8988T (cell line): Measurements from ENCODE around the gene AMOTL2.

Source experiments
- DNase-seq: peaks from one replicate; pipeline ENCODE4 v3.0.0; 2011

AMOTL2 gene

DNA sequence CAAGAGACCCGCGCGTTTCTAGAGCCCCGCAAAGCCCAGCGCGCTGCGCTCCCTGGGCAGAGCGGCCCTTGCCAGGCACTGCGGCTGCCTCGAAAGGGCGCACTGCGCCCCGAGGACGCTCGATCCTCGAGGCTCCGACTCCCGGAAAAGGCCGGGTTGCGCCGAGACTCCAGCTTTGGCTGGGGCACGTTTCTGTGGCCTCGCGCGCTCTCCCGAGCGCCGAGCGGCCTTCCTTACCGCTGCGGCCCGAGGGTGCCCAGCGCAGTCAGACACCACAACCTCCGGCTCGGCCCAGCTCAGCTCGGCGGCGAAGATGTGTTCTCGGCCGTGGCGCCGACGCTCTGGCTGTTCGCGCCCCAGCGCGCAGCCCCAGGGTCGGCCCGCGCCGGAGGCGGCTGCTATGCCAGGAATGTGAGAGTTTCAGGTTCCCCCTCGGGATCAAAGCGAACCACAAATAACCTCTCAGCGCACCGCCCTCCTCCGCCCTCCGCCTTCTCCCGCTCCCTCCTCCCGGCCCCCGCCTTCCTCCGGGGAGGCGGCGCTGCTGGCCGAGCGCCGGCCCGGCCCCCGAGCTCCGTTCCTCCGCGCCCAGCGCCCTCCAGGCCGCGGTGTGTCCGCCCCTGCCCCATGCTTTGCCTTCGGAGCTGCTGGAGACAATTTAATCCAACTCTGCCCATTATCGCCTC is at the start of gene AMOTL2:
TSS of gene AMOTL2 (minus strand) at position 343 of the 686 bp plus-strand sequence. CDS start 3,014 bp downstream, outside the sequence.
- peak; percentile 96 for DNase-seq

GRCh38 chr3:134423153-134423552 is 48.9 kb upstream of the AMOTL2 start:
- no peak for DNase-seq

GRCh38 chr3:134419960-134420321 is 45.7 kb upstream of the AMOTL2 start:
- no peak for DNase-seq

DNA sequence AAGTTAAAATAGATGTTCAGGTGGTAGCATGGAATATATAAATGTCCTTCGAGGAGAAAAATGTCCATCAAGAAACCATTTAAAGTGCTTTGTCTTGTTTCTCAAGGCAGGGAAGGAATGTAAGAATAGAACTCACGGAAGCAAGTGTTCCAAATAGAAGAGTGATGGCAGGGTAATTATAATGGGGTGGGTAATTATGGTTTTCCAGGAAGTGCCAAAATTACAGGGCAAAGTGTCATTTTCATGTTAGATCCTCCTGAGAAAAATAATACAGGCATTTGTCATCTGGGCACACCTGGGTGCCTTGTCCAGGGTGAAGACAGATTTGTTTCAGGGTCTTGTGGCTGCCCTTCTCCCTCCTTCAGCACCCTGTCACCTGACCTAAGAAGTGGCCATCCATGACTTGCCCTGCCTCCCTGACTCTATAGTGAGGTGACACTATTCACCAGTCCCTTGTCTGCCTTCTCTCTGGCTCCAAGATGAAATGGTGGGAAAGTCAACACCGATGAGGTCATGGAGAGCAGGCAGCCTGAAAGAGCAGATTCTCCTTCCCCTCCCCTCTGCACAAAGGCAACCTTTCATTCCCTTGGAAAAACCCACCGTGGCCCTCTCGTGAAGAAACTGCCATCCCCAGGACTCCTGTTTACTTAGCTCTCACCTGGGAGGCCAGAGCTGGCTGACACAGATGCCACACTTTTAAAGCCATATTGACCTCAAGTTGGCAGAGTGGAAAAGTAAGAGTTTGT is 45.1 kb upstream of the AMOTL2 start:
- DNase-seq = no peak

DNA sequence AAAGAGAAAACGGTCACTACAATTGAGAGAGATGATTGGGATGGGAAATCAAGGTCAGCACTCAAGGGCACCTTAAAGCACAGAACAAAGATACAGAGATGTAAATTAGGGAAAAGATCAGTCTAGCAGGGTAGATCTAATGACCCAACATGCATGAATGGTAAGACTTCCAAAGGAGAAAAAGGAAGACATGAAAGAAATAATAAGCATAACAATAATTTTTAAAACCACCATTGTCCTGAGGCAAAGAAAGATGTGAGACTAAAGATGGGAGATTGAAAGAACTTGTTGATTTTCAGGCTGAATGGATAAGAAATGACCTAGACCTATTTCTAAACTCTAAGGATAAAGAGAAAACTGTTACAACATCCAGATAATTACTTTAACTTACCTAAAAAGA is 34.8 kb upstream of the AMOTL2 start:
- no peak for DNase-seq

GRCh38 chr3:134407239-134407625 is 33.0 kb upstream of the AMOTL2 start:
- no peak for DNase-seq

DNA sequence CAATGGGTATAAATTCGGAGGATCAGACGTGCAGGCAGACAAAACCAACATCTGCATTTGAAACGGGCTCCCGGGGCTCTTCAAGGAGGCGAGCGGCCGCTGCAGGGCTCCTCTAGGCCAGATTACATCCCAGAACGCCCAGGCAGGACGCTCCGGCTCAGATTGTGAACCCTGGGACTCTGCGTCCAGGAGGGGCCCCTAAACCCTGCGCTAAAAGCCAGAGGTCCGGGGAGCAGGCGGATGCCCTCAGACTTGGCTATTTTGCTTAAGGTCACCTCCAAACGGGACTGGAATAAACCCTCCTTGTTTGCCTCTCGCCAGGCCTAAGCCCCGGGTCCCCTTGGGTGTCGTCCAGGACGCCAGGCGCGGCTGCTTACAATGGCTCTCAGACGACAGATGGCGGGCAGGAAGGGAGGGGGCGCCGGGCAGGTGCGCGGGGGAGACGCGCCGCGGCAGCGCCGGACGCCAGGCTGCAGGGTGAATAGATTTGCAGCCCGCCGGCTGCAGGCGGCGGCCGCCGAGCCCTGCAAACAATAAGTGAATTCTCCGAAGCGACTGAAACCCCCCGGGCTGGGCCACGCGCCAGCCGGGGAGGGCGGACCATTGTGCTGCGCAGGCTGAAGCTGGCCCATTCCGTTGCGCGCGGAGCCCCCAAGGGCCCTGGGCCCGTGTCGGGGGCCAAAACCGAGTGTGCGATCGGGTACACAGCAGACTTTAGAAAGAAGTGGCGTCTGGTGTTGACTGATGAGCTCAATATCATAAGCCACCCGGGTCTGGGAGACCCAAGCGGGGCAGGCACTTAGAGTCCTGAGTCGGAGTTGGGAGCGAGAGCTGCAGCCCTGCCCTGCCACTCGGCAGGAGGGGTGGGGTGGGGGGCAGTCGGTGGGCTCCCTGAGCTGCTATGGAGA is 32.3 kb upstream of the AMOTL2 start:
- no peak for DNase-seq

DNA sequence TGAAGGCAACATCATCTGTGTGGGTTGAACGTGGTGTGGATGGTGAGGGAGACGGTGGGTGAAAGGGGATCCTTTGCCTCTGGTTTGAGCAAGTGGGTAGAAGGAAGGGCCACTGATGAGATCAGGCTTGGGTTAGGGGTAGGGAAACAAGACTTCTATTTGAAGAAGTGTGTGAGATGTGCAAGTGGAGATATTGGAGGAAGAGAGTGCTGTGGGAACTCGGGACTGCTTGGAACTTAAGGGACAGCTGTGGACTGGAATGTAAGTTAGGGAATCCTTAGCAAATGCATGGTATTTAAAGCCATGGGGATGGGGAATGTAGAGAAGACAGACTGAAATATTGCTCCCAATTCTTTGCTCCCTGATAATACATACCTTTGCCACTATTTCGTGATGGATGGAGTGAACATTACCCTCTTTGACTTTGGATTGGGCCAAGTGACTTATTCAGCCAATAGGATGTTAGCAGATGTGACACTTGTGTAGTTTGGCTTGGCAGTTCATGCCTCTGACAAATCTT is 30.2 kb upstream of the AMOTL2 start:
- no peak for DNase-seq

DNA sequence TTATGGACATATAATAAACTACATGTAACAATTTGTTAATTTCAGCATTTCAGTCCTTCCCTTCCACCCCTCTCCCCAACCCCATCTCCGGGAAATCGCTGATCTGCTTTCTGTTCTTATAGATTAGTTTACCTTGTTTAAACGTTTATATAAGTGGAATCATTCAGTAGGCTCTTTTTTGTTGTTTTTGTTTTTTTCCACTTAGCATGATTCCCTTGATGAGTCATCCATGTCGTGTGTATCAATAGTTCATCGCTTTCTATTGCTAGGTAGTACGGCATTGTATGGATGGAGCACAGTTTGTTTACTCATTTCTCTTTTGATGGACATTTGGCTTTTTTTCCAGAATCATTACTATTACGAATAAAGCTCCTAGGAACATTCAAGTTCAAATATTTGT is 23.5 kb upstream of the AMOTL2 start:
- no peak for DNase-seq

GRCh38 chr3:134395103-134395502 is 20.9 kb upstream of the AMOTL2 start:
- no peak for DNase-seq

DNA sequence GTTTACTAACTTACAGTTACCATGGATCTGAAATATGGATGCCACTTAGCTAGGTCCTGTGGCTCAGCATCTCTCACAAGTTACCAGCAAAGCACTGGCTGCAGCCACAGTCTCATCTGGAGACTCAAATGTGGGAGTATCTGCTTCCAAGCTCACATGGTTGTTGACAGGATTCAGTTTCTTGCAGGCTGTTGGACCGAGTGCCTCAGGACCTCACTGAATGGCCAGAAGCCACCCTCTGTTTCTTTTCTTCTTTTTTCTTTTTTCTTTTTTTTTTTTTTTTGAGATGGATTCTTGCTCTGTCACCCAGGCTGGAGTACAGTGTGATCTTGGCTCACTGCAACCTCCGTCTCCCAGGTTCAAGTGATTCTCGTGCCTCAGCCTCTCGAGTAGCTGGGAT is 20.1 kb upstream of the AMOTL2 start:
- no peak for DNase-seq

GRCh38 chr3:134393074-134393473 is 18.8 kb upstream of the AMOTL2 start:
- DNase-seq = no peak

GRCh38 chr3:134392336-134392983 is 18.2 kb upstream of the AMOTL2 start:
- DNase-seq = no peak

- no peak for DNase-seq
Observed at GRCh38 chr3:134389865-134390264, 15.6 kb upstream of the AMOTL2 start.

- DNase-seq = no peak
Observed at GRCh38 chr3:134388788-134389485, 14.7 kb upstream of the AMOTL2 start.

DNA sequence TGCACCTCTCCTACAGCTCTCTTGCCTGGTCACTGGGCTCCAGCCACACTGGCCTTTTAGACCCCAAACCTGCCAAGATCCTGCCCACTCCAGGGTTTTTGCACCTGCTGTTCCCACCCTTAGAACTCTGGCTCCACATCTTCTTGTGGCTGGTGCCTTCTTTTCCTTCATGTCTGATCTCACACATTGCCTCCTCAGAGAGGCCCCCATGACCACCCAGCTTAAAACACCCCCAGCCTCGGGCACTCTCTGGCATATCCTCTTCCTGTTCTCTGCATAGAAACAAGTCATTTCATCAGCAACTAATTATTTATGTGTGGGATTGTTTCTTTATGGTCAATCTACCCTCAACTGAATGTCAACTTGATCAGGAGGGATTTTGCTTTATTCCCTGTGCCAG is 14.0 kb upstream of the AMOTL2 start:
- DNase-seq = no peak

DNA sequence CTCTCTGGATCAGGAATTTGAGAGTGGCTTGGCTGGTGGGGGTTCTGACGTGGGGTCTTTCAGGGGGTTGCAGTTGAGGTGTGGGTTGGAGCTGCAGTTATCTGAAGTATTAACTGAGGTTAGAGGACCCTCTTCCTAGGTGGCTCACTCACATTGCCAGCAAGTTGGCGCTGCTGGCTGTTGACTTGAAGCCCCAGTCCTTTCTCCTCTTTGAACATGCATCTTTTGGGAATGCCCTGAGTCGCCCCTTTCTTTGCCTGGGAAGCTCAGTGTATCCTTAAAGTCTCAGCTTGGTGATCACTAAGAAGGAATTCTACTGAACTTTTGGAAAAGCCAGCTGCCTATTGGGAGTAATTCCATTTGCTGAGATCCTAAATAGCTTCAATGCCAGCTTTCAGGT is 13.0 kb upstream of the AMOTL2 start:
- no peak for DNase-seq

DNA sequence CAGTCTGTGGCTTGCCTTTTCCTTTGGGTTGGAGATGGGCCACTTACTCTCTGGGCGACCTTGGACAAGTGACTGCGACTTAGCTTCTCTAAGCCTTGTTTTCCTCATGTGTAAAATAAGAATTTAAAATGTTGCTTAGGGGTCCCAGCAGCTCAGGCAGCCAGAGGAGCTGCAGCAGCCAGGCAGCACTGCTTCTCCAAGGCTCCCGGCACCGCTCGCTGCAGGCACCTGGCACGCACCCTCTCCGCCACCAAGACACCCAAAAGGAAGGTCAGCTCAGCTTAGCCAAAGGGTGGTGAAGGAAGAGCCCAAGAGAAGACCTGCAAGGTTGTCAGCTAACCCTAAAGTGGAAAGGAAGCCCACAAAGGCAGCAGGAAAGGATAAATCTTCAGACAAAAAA is 10.7 kb upstream of the AMOTL2 start:
- DNase-seq = no peak

DNA sequence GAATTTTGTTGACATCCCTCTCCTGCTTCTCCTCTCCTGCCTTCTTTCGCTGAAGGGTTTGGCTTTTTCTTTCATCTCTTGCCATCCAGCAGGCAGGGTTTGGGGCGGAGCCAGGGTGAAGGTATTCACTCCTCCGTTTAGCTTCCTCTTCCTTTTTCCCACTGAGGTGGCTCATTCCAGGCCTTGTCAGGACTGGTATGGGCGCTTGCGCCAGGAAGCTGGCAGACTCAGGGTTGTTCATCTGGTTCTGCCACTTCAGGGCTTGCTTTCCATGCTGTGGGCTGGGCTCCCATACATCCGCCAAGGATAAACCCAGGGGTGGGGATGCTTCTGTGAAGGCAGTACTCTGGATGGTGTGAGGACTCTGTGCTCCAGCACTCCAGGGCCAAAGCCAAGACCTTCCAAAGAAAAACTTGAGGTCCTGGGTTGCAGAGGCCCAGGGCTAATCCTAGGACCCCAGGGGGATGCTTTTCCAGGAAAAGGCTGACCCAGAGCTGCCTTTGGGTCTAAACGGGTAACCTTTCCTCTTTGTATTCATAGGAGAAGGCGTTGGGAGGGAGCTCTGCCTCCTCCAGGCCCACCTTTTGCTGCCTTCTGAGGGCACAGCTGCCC is 7.7 kb upstream of the AMOTL2 start:
- no peak for DNase-seq

DNA sequence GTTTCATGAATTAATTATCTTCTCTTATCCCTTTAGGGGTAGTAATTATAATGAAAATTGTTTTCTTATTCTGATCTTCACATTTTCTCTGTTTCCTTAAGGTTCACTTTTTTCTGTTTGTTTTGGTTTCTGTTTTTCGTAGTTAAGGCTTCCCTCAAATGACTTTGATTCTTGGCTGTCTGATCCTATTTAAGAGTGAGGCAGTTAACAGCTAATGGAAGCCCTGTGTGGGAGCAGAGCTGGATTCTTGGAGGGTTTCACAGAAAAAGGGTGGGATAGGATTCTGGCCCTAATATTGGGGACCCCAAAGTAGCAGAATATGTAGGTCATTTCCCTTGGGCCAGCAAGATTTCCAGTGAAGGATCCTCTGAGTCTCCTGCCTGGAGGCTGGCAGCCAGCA is 6.8 kb upstream of the AMOTL2 start:
- no peak for DNase-seq

DNA sequence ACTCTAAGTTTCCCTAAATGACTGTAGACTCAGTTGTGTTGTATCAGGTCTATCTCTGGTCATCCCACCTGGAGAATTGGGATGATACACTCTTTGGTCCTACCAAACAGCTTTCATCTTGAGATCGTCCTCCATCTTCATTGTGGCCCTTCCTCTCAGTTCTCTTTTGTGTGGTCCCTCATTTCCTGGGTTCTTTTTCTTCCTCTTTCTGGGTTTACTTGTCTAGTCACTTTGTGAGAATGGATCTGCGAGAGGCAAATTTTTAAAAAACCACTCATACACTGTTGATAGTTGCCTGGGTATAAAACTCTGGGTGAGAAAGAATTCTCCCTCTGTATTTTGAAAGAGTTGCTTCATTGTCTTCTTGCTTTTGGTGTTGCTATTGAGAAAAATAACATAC is 6.0 kb upstream of the AMOTL2 start:
- no peak for DNase-seq

DNA sequence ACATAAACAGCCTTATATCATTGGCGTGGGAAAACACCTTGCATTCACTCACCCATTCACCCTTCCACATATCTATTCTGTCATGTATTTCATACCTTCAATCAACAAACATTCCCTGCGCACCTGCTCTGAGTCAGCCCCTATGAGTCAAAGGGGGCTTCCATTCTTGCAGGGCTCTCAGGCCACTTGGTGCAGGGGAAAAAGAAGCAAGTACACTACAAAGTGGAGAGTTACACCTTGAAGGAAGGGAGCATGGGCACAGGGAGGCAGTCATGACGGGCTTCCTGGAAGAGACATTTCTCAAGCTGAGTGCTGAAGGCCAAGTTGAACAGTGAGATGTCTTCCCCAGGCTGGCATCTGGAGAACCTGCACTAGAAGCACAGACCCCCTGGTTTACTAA is 4.6 kb upstream of the AMOTL2 start:
- no peak for DNase-seq
